H1 (cell line): ENCODE results near the gene MCF2L2. TPM values are rescaled to one million over a fixed set of nuclear protein-coding genes. Genes with fewer than 3 reads are reported as not detected.

Source experiments
- BACH1 ChIP-seq: IDR thresholded peaks from 2 replicates; pipeline ENCODE4 v1.6.1; 2012; ENCODE audit warnings: low read length, improper control_type of control experiment
- CBX5 ChIP-seq: fragments of 300-800, 300-1000 bp; sonication (generic); IDR thresholded peaks from 2 replicates; pipeline ENCODE4 v1.7.1; 2016; ENCODE audit warnings: antibody characterized with exemption, low read length, low read depth
- CHD2 ChIP-seq: IDR thresholded peaks from 2 replicates; pipeline ENCODE4 v1.6.1; 2012; ENCODE audit warnings: low read length, improper control_type of control experiment
- CREB1 ChIP-seq: IDR thresholded peaks from 2 replicates; pipeline ENCODE4 v1.6.1; 2012; ENCODE audit warnings: inconsistent platforms
- FOSL1 ChIP-seq: IDR thresholded peaks from 2 replicates; pipeline ENCODE4 v1.6.1; 2011; ENCODE audit warnings: mild to moderate bottlenecking, low read depth, low read length, moderate library complexity; ENCODE audit not compliant: insufficient read depth
- GABPA ChIP-seq: IDR thresholded peaks from 2 replicates; pipeline ENCODE4 v1.6.1; 2011; ENCODE audit warnings: mild to moderate bottlenecking, low read length, moderate library complexity, borderline replicate concordance; ENCODE audit not compliant: insufficient read depth
- GTF2F1 ChIP-seq: IDR thresholded peaks from 2 replicates; pipeline ENCODE4 v1.6.1; 2012; ENCODE audit warnings: low read depth, low read length, improper control_type of control experiment, borderline replicate concordance
- RNF2 ChIP-seq: fragments of 200-900, 300-1000 bp; sonication (generic); IDR thresholded peaks from 2 replicates; pipeline ENCODE4 v1.7.1; 2016; ENCODE audit warnings: borderline replicate concordance, low read depth, mild to moderate bottlenecking, antibody characterized with exemption, low read length; ENCODE audit not compliant: poor library complexity, severe bottlenecking; ENCODE audit errors: missing control alignments
- SRF ChIP-seq: IDR thresholded peaks from 2 replicates; pipeline ENCODE4 v1.6.1; 2011; ENCODE audit warnings: mild to moderate bottlenecking, low read depth, low read length, moderate library complexity
- TEAD4 ChIP-seq: IDR thresholded peaks from 2 replicates; pipeline ENCODE4 v1.6.1; 2012; ENCODE audit warnings: low read depth, low read length, inconsistent platforms, mixed read lengths
- polyA plus RNA-seq, 7 experiments: library from polyadenylated mRNA; depleted of rRNA in 3 of 7; stranded (reverse) in 5 of 7; unstranded in 2 of 7; fragments of >200 nt in 5 of 7; fragments of 200-250 nt in 2 of 7; gene quantifications; 1 replicate in 5 of 7; 2 replicates in 1 of 7; 4 replicates in 1 of 7; pipeline versions ENCODE4 v1.2.1 to v1.2.3, GENCODE V29; 2011 to 2013; ENCODE audit warnings: missing spikeins in 2 of 7, mixed read lengths in 2 of 7
- total RNA-seq: library from RNA; stranded (reverse); fragmentation: NEBNext Ultra II Directional; extraction: Animal tissue kit (Norgen Biotek cat#: 25700); gene quantifications from 2 replicates; pipeline ENCODE4 v1.2.1, GENCODE V29; 2021
- TF ChIP-seq, protein P1 (sequence below): fragments of 300-600 bp; sonication (generic); IDR thresholded peaks from 2 replicates; pipeline ENCODE4 v1.7.1; 2012; ENCODE audit warnings: low read length, moderate library complexity, mild to moderate bottlenecking, inconsistent platforms; ENCODE audit not compliant: insufficient replicate concordance

The MCF2L2 gene
- total and polyA plus RNA-seq, 2 of the 8 experiments (the other 6 are each of a cell fraction or from before 2014, with no cell fraction given), result 4.1 to 13.7 TPM

GRCh38 chr3:183428447-183429211 lies at the start of gene MCF2L2 (continued):
- TF ChIP-seq SRF (peak; percentile 61; the same call in 1 of the 2 replicates), RNF2 (no peak), FOSL1 (no peak), BACH1 (peak; percentile 49), GABPA (no peak), CHD2 (no peak), CBX5 (no peak), TEAD4 (no peak), GTF2F1 (no peak), CREB1 (peak; percentile 97)
- TF ChIP-seq, protein P1, sequence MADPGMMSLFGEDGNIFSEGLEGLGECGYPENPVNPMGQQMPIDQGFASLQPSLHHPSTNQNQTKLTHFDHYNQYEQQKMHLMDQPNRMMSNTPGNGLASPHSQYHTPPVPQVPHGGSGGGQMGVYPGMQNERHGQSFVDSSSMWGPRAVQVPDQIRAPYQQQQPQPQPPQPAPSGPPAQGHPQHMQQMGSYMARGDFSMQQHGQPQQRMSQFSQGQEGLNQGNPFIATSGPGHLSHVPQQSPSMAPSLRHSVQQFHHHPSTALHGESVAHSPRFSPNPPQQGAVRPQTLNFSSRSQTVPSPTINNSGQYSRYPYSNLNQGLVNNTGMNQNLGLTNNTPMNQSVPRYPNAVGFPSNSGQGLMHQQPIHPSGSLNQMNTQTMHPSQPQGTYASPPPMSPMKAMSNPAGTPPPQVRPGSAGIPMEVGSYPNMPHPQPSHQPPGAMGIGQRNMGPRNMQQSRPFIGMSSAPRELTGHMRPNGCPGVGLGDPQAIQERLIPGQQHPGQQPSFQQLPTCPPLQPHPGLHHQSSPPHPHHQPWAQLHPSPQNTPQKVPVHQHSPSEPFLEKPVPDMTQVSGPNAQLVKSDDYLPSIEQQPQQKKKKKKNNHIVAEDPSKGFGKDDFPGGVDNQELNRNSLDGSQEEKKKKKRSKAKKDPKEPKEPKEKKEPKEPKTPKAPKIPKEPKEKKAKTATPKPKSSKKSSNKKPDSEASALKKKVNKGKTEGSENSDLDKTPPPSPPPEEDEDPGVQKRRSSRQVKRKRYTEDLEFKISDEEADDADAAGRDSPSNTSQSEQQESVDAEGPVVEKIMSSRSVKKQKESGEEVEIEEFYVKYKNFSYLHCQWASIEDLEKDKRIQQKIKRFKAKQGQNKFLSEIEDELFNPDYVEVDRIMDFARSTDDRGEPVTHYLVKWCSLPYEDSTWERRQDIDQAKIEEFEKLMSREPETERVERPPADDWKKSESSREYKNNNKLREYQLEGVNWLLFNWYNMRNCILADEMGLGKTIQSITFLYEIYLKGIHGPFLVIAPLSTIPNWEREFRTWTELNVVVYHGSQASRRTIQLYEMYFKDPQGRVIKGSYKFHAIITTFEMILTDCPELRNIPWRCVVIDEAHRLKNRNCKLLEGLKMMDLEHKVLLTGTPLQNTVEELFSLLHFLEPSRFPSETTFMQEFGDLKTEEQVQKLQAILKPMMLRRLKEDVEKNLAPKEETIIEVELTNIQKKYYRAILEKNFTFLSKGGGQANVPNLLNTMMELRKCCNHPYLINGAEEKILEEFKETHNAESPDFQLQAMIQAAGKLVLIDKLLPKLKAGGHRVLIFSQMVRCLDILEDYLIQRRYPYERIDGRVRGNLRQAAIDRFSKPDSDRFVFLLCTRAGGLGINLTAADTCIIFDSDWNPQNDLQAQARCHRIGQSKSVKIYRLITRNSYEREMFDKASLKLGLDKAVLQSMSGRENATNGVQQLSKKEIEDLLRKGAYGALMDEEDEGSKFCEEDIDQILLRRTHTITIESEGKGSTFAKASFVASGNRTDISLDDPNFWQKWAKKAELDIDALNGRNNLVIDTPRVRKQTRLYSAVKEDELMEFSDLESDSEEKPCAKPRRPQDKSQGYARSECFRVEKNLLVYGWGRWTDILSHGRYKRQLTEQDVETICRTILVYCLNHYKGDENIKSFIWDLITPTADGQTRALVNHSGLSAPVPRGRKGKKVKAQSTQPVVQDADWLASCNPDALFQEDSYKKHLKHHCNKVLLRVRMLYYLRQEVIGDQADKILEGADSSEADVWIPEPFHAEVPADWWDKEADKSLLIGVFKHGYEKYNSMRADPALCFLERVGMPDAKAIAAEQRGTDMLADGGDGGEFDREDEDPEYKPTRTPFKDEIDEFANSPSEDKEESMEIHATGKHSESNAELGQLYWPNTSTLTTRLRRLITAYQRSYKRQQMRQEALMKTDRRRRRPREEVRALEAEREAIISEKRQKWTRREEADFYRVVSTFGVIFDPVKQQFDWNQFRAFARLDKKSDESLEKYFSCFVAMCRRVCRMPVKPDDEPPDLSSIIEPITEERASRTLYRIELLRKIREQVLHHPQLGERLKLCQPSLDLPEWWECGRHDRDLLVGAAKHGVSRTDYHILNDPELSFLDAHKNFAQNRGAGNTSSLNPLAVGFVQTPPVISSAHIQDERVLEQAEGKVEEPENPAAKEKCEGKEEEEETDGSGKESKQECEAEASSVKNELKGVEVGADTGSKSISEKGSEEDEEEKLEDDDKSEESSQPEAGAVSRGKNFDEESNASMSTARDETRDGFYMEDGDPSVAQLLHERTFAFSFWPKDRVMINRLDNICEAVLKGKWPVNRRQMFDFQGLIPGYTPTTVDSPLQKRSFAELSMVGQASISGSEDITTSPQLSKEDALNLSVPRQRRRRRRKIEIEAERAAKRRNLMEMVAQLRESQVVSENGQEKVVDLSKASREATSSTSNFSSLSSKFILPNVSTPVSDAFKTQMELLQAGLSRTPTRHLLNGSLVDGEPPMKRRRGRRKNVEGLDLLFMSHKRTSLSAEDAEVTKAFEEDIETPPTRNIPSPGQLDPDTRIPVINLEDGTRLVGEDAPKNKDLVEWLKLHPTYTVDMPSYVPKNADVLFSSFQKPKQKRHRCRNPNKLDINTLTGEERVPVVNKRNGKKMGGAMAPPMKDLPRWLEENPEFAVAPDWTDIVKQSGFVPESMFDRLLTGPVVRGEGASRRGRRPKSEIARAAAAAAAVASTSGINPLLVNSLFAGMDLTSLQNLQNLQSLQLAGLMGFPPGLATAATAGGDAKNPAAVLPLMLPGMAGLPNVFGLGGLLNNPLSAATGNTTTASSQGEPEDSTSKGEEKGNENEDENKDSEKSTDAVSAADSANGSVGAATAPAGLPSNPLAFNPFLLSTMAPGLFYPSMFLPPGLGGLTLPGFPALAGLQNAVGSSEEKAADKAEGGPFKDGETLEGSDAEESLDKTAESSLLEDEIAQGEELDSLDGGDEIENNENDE, result no peak
